Stomach (tissue), 9 donors: ENCODE measurements around the gene PIP4K2A. TPM values are rescaled to one million over a fixed set of nuclear protein-coding genes. Genes with fewer than 3 reads are reported as not detected.

ENCODE experiments used
- DNase-seq, 2 donors: peaks; one replicate each; pipeline versions ENCODE4 v3.0.0 to v3.0.0-alpha.2; 2013 to 2019
- H3K27ac ChIP-seq, 5 donors: fragments of 200-600 bp in 4 of 5; sonication (generic) in 4 of 5; one replicate each; pipeline ENCODE4 v1.5.1; 2013 to 2019; ENCODE audit warnings: mild to moderate bottlenecking in 1 of 5, moderate library complexity in 1 of 5
- H3K27me3 ChIP-seq, 3 donors: fragments of 200-600 bp; sonication (generic); one replicate each; pipeline ENCODE4 v1.5.1; 2017 to 2019; ENCODE audit warnings: mixed run types in 1 of 3
- H3K36me3 ChIP-seq, 4 donors: fragments of 200-600 bp; sonication (generic); 1 replicate in 3 of 4; 2 replicates in 1 of 4; pipeline ENCODE4 v1.5.1; 2016 to 2019
- H3K4me1 ChIP-seq, 4 donors: fragments of 200-600 bp; sonication (generic); one replicate each; pipeline ENCODE4 v1.5.1; 2016 to 2019
- H3K4me3 ChIP-seq, 4 donors: fragments of 200-600 bp; sonication (generic) in 3 of 4; one replicate each; pipeline ENCODE4 v1.5.1; 2016 to 2019; ENCODE audit warnings: mild to moderate bottlenecking in 1 of 4
- H3K9me3 ChIP-seq, 4 donors: fragments of 200-600 bp; sonication (generic); one replicate each; pipeline ENCODE4 v1.5.1; 2016 to 2019
- CTCF ChIP-seq, 7 experiments: fragments of 450-650 bp in 4 of 7; fragments of 200-600 bp in 3 of 7; sonication (generic) in 3 of 7; IDR thresholded peaks; one replicate each; pipeline ENCODE4 v1.5.1; 2016 to 2019; ENCODE audit warnings: antibody characterized with exemption in 7 of 7, control low read depth in 2 of 7, mild to moderate bottlenecking in 1 of 7
- EP300 ChIP-seq: sonication (generic); formaldehyde crosslinking; IDR thresholded peaks from one replicate; pipeline ENCODE4 v1.6.1; 2017; ENCODE audit warnings: antibody characterized with exemption
- POLR2A ChIP-seq, 4 donors: fragments of 450-650 bp; IDR thresholded peaks; one replicate each; pipeline ENCODE4 v1.6.1; 2016; ENCODE audit warnings: antibody characterized with exemption in 4 of 4, control low read depth in 2 of 4, mild to moderate bottlenecking in 1 of 4, moderate library complexity in 1 of 4
- POLR2AphosphoS5 ChIP-seq, 3 donors: sonication (generic); formaldehyde crosslinking; IDR thresholded peaks; one replicate each; pipeline ENCODE4 v1.6.1; 2016; ENCODE audit warnings: antibody characterized with exemption in 3 of 3
- WGBS, 5 donors: extraction: QIAGEN DNeasy Blood & Tissue Kit in 3 of 5; methylation state at CpG; one replicate each; pipeline versions ENCODE4 v1.1.5 to v1.1.7; 2013 to 2018; 5-methylcytosine and 5-hydroxymethylcytosine counted together
- intact Hi-C: fragments of 100-400 bp; cut with DNase I; formaldehyde crosslinking; loops from one replicate; pipeline ENCODE4 v1.15.1; 2023; ENCODE audit warnings: low total_unique reads
- polyA plus RNA-seq, 3 donors: library from polyadenylated mRNA; stranded (reverse); fragments of 200-250 nt; gene quantifications; one replicate each; pipeline ENCODE4 v1.2.3, GENCODE V29; 2013
- total RNA-seq, 5 donors: library from RNA; depleted of rRNA; stranded (reverse); fragments of >200 nt; gene quantifications; one replicate each; pipeline versions ENCODE4 v1.1.0 to v1.2.3, GENCODE V29; 2014 to 2016
- donor health status: healthy with polysubstance abuse.
- donor health status: Bipolar disorder and iron deficiency.
- donor health status: healthy.

PIP4K2A gene
- total and polyA plus RNA-seq, 8 donors, result 6.7 to 61.3 (median 13.6) TPM

- no peak overlapping the region for H3K4me3 ChIP-seq
- TF ChIP-seq POLR2AphosphoS5 (IDR thresholded peaks at IDR 0.05), result no peak
- no peak for TF ChIP-seq CTCF (IDR thresholded peaks at IDR 0.05)
- no peak for TF ChIP-seq EP300
- TF ChIP-seq POLR2A (IDR thresholded peaks at IDR 0.05), result no peak
- DNase-seq, result no peak
- no peaks in the 10 kb centered on the region for H3K27me3 ChIP-seq
- no peaks in the 10 kb centered on the region for H3K9me3 ChIP-seq
- intact Hi-C loops, result no loop called here
- peaks cover 4 to 65% (median 24%) of the 10 kb centered on the region in 4 donors for H3K4me1 ChIP-seq
- H3K27ac ChIP-seq, result peak overlapping the region in 4 of 5 donors; percentile 51 to 79 (median 64)
- no peaks in the 10 kb centered on the region for H3K36me3 ChIP-seq
- 82 to 92% (median 85%) methylated on average over 4 of the region's 4 CpGs for WGBS, 5 donors
Measured at GRCh38 chr10:22629852-22630233, 84.5 kb downstream of the PIP4K2A start.

- H3K27ac ChIP-seq, result peak overlapping the region in 4 of 5 donors; percentile 15 to 79 (median 58)
- TF ChIP-seq CTCF (IDR thresholded peaks at IDR 0.05), result no peak
- TF ChIP-seq POLR2A (IDR thresholded peaks at IDR 0.05), result no peak
- TF ChIP-seq POLR2AphosphoS5 (IDR thresholded peaks at IDR 0.05), result no peak
- TF ChIP-seq EP300, result no peak
Measured at GRCh38 chr10:22629126-22629525, 85.3 kb downstream of the PIP4K2A start.

GRCh38 chr10:22628309-22628708 lies 86.1 kb downstream of the PIP4K2A start:
- peak overlapping the region in 3 of 5 donors; percentile 15 to 79 (median 65) for H3K27ac ChIP-seq
- TF ChIP-seq CTCF (IDR thresholded peaks at IDR 0.05), result no peak
- no peak for TF ChIP-seq POLR2AphosphoS5 (IDR thresholded peaks at IDR 0.05)
- TF ChIP-seq EP300, result no peak
- no peak for TF ChIP-seq POLR2A (IDR thresholded peaks at IDR 0.05)
- intact Hi-C loops, result no loop called here

More at GRCh38 chr10:22629126-22629525, 85.3 kb downstream of the PIP4K2A start:
- Histone ChIP-seq H3K9me3 (no peaks in the 10 kb centered on the region), H3K36me3 (no peaks in the 10 kb centered on the region), H3K4me3 (no peak overlapping the region), H3K27me3 (no peaks in the 10 kb centered on the region), H3K4me1 (peaks cover 5 to 72% (median 29%) of the 10 kb centered on the region in 4 donors)
- DNase-seq, result no peak
- intact Hi-C loops, result no loop called here
- WGBS, 5 donors, result 81 to 86% (median 84%) methylated on average over 2 of the region's 2 CpGs

GRCh38 chr10:22626784-22627183 lies 87.6 kb downstream of the PIP4K2A start:
- no peak for DNase-seq
- WGBS, 5 donors, result 59 to 82% (median 62%) methylated on average over 2 of the region's 2 CpGs
- Histone ChIP-seq H3K27ac (peak overlapping the region in 1 of 5 donors; percentile 43), H3K9me3 (no peaks in the 10 kb centered on the region), H3K4me1 (peaks cover 6 to 91% (median 35%) of the 10 kb centered on the region in 4 donors), H3K36me3 (no peaks in the 10 kb centered on the region), H3K4me3 (no peak overlapping the region), H3K27me3 (no peaks in the 10 kb centered on the region)
- no peak for TF ChIP-seq EP300
- intact Hi-C loops, result no loop called here

More at GRCh38 chr10:22628309-22628708, 86.1 kb downstream of the PIP4K2A start:
- 78 to 88% (median 86%) methylated on average over 5 of the region's 5 CpGs for WGBS, 5 donors
- Histone ChIP-seq H3K4me1 (peaks cover 7 to 80% (median 35%) of the 10 kb centered on the region in 4 donors), H3K36me3 (no peaks in the 10 kb centered on the region), H3K9me3 (no peaks in the 10 kb centered on the region), H3K4me3 (no peak overlapping the region), H3K27me3 (no peaks in the 10 kb centered on the region)
- no peak for DNase-seq

- DNase-seq, result no peak
- intact Hi-C loops, result no loop called here
- Histone ChIP-seq H3K36me3 (no peaks in the 10 kb centered on the region), H3K9me3 (no peaks in the 10 kb centered on the region), H3K4me3 (no peak overlapping the region), H3K27ac (peak overlapping the region in 4 of 5 donors; percentile 2 to 49 (median 22)), H3K27me3 (no peaks in the 10 kb centered on the region), H3K4me1 (peaks cover 5 to 92% (median 36%) of the 10 kb centered on the region in 4 donors)
- no peak for TF ChIP-seq POLR2AphosphoS5 (IDR thresholded peaks at IDR 0.05)
- no peak for TF ChIP-seq EP300
- WGBS, 5 donors, result 58 to 73% (median 67%) methylated on average over 9 of the region's 9 CpGs
Measured at GRCh38 chr10:22625516-22626290, 88.7 kb downstream of the PIP4K2A start.
